ENCODE results near the gene PDS5B. TPM values are rescaled to one million over a fixed set of nuclear protein-coding genes. Genes with fewer than 3 reads are reported as not detected.
"Not testable (repeated sequence)": the region's sequence is repeated elsewhere in the genome, so short reads cannot be mapped to it uniquely, and the experiment has no call there.

PDS5B gene
- total RNA-seq, 2 experiments from 2014 or later: 44.1 to 46.6 TPM

- Mint-ChIP-seq H3K36me3 (ENCODE audit: low read depth) (peaks cover 40% of the 10 kb centered on the region), H3K27ac (no peak overlapping the region), H3K27me3 (no peaks in the 10 kb centered on the region), H3K4me3 (no peak overlapping the region), H3K4me1 (ENCODE audit: low read depth) (peaks cover 14% of the 10 kb centered on the region), H3K9me3 (peaks cover 4% of the 10 kb centered on the region)
- TF ChIP-seq CTCF (IDR thresholded peaks at IDR 0.05): no peak
- DNase-seq (no peak), ATAC-seq (no peak)
- POLR2A ChIA-PET: no interaction called here
- CTCF ChIA-PET: interaction anchor here (0.9 to 1.6 kb wide), 6 partner anchors 10 to 73 kb away, joined by 3 to 4 read pairs (median 3); no protein-coding TSS in a partner anchor
- intact Hi-C loops (cut with micrococcal nuclease): no loop called here
Observed at GRCh38 chr13:32723987-32724386, 137.7 kb downstream of the PDS5B start.

- Mint-ChIP-seq H3K4me3 (no peak overlapping the region), H3K27ac (no peak overlapping the region), H3K27me3 (no peaks in the 10 kb centered on the region), H3K36me3 (ENCODE audit: low read depth) (peaks cover 50% of the 10 kb centered on the region), H3K4me1 (ENCODE audit: low read depth) (peaks cover 30% of the 10 kb centered on the region), H3K9me3 (peaks cover 2% of the 10 kb centered on the region)
- ATAC-seq: no peak
- CTCF ChIA-PET: no interaction called here
- intact Hi-C loops (cut with micrococcal nuclease): no loop called here
- POLR2A ChIA-PET: no interaction called here
- no peak for TF ChIP-seq CTCF (IDR thresholded peaks at IDR 0.05)
- DNase-seq: no peak
Observed at GRCh38 chr13:32726374-32727037, 140.3 kb downstream of the PDS5B start.

- H3K4me1 Mint-ChIP-seq (ENCODE audit: low read depth): peaks cover 30% of the 10 kb centered on the region
- DNase-seq: no peak
- H3K36me3 Mint-ChIP-seq (ENCODE audit: low read depth): peaks cover 37% of the 10 kb centered on the region
- no peak for TF ChIP-seq CTCF (IDR thresholded peaks at IDR 0.05)
- ChIA-PET CTCF (no interaction called here), POLR2A (interaction anchor here (0.8 kb wide), 1 partner anchor 9 kb away, joined by 3 read pairs; no protein-coding TSS in a partner anchor)
- intact Hi-C loops (cut with micrococcal nuclease): no loop called here
- no peak overlapping the region for H3K4me3 Mint-ChIP-seq
- H3K9me3 Mint-ChIP-seq: no peaks in the 10 kb centered on the region
- ATAC-seq: no peak
- no peak overlapping the region for H3K27ac Mint-ChIP-seq
- H3K27me3 Mint-ChIP-seq: no peaks in the 10 kb centered on the region
Observed at GRCh38 chr13:32728327-32728726, 142.1 kb downstream of the PDS5B start.

- H3K4me3 Mint-ChIP-seq; H3K27me3 Mint-ChIP-seq; H3K27ac Mint-ChIP-seq; DNase-seq; H3K9me3 Mint-ChIP-seq; intact Hi-C loops (cut with micrococcal nuclease); CTCF ChIA-PET; POLR2A ChIA-PET; ATAC-seq: not testable (repeated sequence)
- H3K4me1 Mint-ChIP-seq (ENCODE audit: low read depth): peaks cover 24% of the 10 kb centered on the region
- H3K36me3 Mint-ChIP-seq (ENCODE audit: low read depth): peaks cover 39% of the 10 kb centered on the region
Observed at GRCh38 chr13:32729097-32729496, 142.8 kb downstream of the PDS5B start.

- Mint-ChIP-seq H3K4me3 (no peak overlapping the region), H3K27ac (no peak overlapping the region)
Observed at GRCh38 chr13:32731074-32731473, 144.8 kb downstream of the PDS5B start.

More at GRCh38 chr13:32731074-32731473, 144.8 kb downstream of the PDS5B start:
- Mint-ChIP-seq H3K36me3 (ENCODE audit: low read depth) (peaks cover 31% of the 10 kb centered on the region), H3K9me3 (no peaks in the 10 kb centered on the region), H3K4me1 (ENCODE audit: low read depth) (peaks cover 35% of the 10 kb centered on the region), H3K27me3 (no peaks in the 10 kb centered on the region)
- TF ChIP-seq CTCF (IDR thresholded peaks at IDR 0.05): no peak
- ChIA-PET CTCF (interaction anchor here (0.8 kb wide), 1 partner anchor 28 kb away, joined by 3 read pairs; no protein-coding TSS in a partner anchor), POLR2A (no interaction called here)
- DNase-seq: no peak
- intact Hi-C loops (cut with micrococcal nuclease): no loop called here
- ATAC-seq: no peak

Measured in activated CD8-positive, alpha-beta T cell treated with anti-CD3 and anti-CD28 coated beads for 36 hours (primary cell).